ENCODE measurements around the gene DTX3L.

DTX3L gene

GRCh38 chr3:122612696-122613095 is 48.6 kb downstream of the DTX3L start:
- Histone ChIP-seq H3K4me1 (ENCODE audit: control extremely low read depth in 1 of 4, control insufficient read depth in 4 of 4, insufficient read depth in 4 of 4, low read length in 3 of 4) (peaks cover 0 to 5% (median 2%) of the 10 kb centered on the region in 4 experiments), H3K9me3 (ENCODE audit: control extremely low read depth in 1 of 5, control insufficient read depth in 4 of 5, insufficient read depth in 2 of 5, low read depth in 1 of 5, low read length in 4 of 5) (no peaks in the 10 kb centered on the region), H3K27ac (ENCODE audit: insufficient read depth in 1 of 2, low read depth in 1 of 2, low read length in 2 of 2, poor library complexity in 1 of 2, severe bottlenecking in 2 of 2) (no peak overlapping the region), H3K36me3 (ENCODE audit: control insufficient read depth in 4 of 4, insufficient read depth in 4 of 4, low read length in 3 of 4) (peaks cover 0 to 18% (median 5%) of the 10 kb centered on the region in 4 experiments), H3K27me3 (replicated peaks in 2 of 5; ENCODE audit: control insufficient read depth in 4 of 5, insufficient read depth in 5 of 5, low read length in 4 of 5) (no peaks in the 10 kb centered on the region), H3K4me3 (ENCODE audit: control insufficient read depth in 1 of 7, extremely low read depth in 1 of 7, insufficient read depth in 4 of 7, low read depth in 2 of 7, low read length in 6 of 7) (no peak overlapping the region)
- ChIA-PET POLR2A (no interaction called here), CTCF (interaction anchor here (1.4 kb wide), 1 partner anchor 14 kb away, joined by 3 read pairs; no protein-coding TSS in a partner anchor)
- WGBS (ENCODE audit: insufficient coverage), result 90% methylated on average over 4 of the region's 5 CpGs
- DNase-seq, result no peak

- H3K4me3 ChIP-seq (ENCODE audit: control insufficient read depth in 1 of 7, extremely low read depth in 1 of 7, insufficient read depth in 4 of 7, low read depth in 2 of 7, low read length in 6 of 7), result no peak overlapping the region
- no peak overlapping the region for H3K27ac ChIP-seq (ENCODE audit: insufficient read depth in 1 of 2, low read depth in 1 of 2, low read length in 2 of 2, poor library complexity in 1 of 2, severe bottlenecking in 2 of 2)
- CTCF ChIA-PET, result no interaction called here
- no peaks in the 10 kb centered on the region for H3K27me3 ChIP-seq (replicated peaks in 2 of 5; ENCODE audit: control insufficient read depth in 4 of 5, insufficient read depth in 5 of 5, low read length in 4 of 5)
- POLR2A ChIA-PET, result no interaction called here
- DNase-seq, result no peak
- WGBS (ENCODE audit: insufficient coverage), result 80% methylated on average over 1 of the region's 3 CpGs
- no peaks in the 10 kb centered on the region for H3K9me3 ChIP-seq (ENCODE audit: control extremely low read depth in 1 of 5, control insufficient read depth in 4 of 5, insufficient read depth in 2 of 5, low read depth in 1 of 5, low read length in 4 of 5)
- peaks cover 0 to 28% (median 10%) of the 10 kb centered on the region in 4 experiments for H3K36me3 ChIP-seq (ENCODE audit: control insufficient read depth in 4 of 4, insufficient read depth in 4 of 4, low read length in 3 of 4)
- H3K4me1 ChIP-seq (ENCODE audit: control extremely low read depth in 1 of 4, control insufficient read depth in 4 of 4, insufficient read depth in 4 of 4, low read length in 3 of 4), result peaks cover 0 to 5% (median 2%) of the 10 kb centered on the region in 4 experiments
Observed at GRCh38 chr3:122615303-122615702, 51.2 kb downstream of the DTX3L start.

- CTCF ChIA-PET, result no interaction called here
- no peaks in the 10 kb centered on the region for H3K9me3 ChIP-seq (ENCODE audit: control extremely low read depth in 1 of 5, control insufficient read depth in 4 of 5, insufficient read depth in 2 of 5, low read depth in 1 of 5, low read length in 4 of 5)
- DNase-seq, result no peak
- peaks cover 0 to 5% (median 2%) of the 10 kb centered on the region in 4 experiments for H3K4me1 ChIP-seq (ENCODE audit: control extremely low read depth in 1 of 4, control insufficient read depth in 4 of 4, insufficient read depth in 4 of 4, low read length in 3 of 4)
- no peaks in the 10 kb centered on the region for H3K27me3 ChIP-seq (replicated peaks in 2 of 5; ENCODE audit: control insufficient read depth in 4 of 5, insufficient read depth in 5 of 5, low read length in 4 of 5)
- peaks cover 6 to 36% (median 15%) of the 10 kb centered on the region in 4 experiments for H3K36me3 ChIP-seq (ENCODE audit: control insufficient read depth in 4 of 4, insufficient read depth in 4 of 4, low read length in 3 of 4)
- H3K4me3 ChIP-seq (ENCODE audit: control insufficient read depth in 1 of 7, extremely low read depth in 1 of 7, insufficient read depth in 4 of 7, low read depth in 2 of 7, low read length in 6 of 7), result no peak overlapping the region
- 100% methylated on average over 3 of the region's 3 CpGs for WGBS (ENCODE audit: insufficient coverage)
- POLR2A ChIA-PET, result no interaction called here
- no peak overlapping the region for H3K27ac ChIP-seq (ENCODE audit: insufficient read depth in 1 of 2, low read depth in 1 of 2, low read length in 2 of 2, poor library complexity in 1 of 2, severe bottlenecking in 2 of 2)
Observed at GRCh38 chr3:122618614-122619013, 54.5 kb downstream of the DTX3L start.

- H3K4me3 ChIP-seq (ENCODE audit: control insufficient read depth in 1 of 7, extremely low read depth in 1 of 7, insufficient read depth in 4 of 7, low read depth in 2 of 7, low read length in 6 of 7), result no peak overlapping the region
- 92% methylated on average over 3 of the region's 4 CpGs for WGBS (ENCODE audit: insufficient coverage)
- H3K27ac ChIP-seq (ENCODE audit: insufficient read depth in 1 of 2, low read depth in 1 of 2, low read length in 2 of 2, poor library complexity in 1 of 2, severe bottlenecking in 2 of 2), result no peak overlapping the region
- no peaks in the 10 kb centered on the region for H3K27me3 ChIP-seq (replicated peaks in 2 of 5; ENCODE audit: control insufficient read depth in 4 of 5, insufficient read depth in 5 of 5, low read length in 4 of 5)
- no peaks in the 10 kb centered on the region for H3K9me3 ChIP-seq (ENCODE audit: control extremely low read depth in 1 of 5, control insufficient read depth in 4 of 5, insufficient read depth in 2 of 5, low read depth in 1 of 5, low read length in 4 of 5)
- peaks cover 6 to 38% (median 15%) of the 10 kb centered on the region in 4 experiments for H3K36me3 ChIP-seq (ENCODE audit: control insufficient read depth in 4 of 4, insufficient read depth in 4 of 4, low read length in 3 of 4)
- ChIA-PET CTCF (no interaction called here), POLR2A (no interaction called here)
- no peak for DNase-seq
- H3K4me1 ChIP-seq (ENCODE audit: control extremely low read depth in 1 of 4, control insufficient read depth in 4 of 4, insufficient read depth in 4 of 4, low read length in 3 of 4), result peaks cover 0 to 5% (median 2%) of the 10 kb centered on the region in 4 experiments
Observed at GRCh38 chr3:122619040-122619439, 54.9 kb downstream of the DTX3L start.

- 95% methylated on average over 3 of the region's 4 CpGs for WGBS (ENCODE audit: insufficient coverage)
- ChIA-PET CTCF (interaction anchor here (1.7 kb wide), 1 partner anchor 11 kb away, joined by 5 read pairs; no protein-coding TSS in a partner anchor), POLR2A (no interaction called here)
- Histone ChIP-seq H3K36me3 (ENCODE audit: control insufficient read depth in 4 of 4, insufficient read depth in 4 of 4, low read length in 3 of 4) (peaks cover 6 to 35% (median 14%) of the 10 kb centered on the region in 4 experiments), H3K4me3 (ENCODE audit: control insufficient read depth in 1 of 7, extremely low read depth in 1 of 7, insufficient read depth in 4 of 7, low read depth in 2 of 7, low read length in 6 of 7) (no peak overlapping the region), H3K9me3 (ENCODE audit: control extremely low read depth in 1 of 5, control insufficient read depth in 4 of 5, insufficient read depth in 2 of 5, low read depth in 1 of 5, low read length in 4 of 5) (no peaks in the 10 kb centered on the region), H3K27me3 (replicated peaks in 2 of 5; ENCODE audit: control insufficient read depth in 4 of 5, insufficient read depth in 5 of 5, low read length in 4 of 5) (no peaks in the 10 kb centered on the region), H3K27ac (ENCODE audit: insufficient read depth in 1 of 2, low read depth in 1 of 2, low read length in 2 of 2, poor library complexity in 1 of 2, severe bottlenecking in 2 of 2) (no peak overlapping the region), H3K4me1 (ENCODE audit: control extremely low read depth in 1 of 4, control insufficient read depth in 4 of 4, insufficient read depth in 4 of 4, low read length in 3 of 4) (peaks cover 0 to 5% (median under 1%) of the 10 kb centered on the region in 4 experiments)
- no peak for DNase-seq
Observed at GRCh38 chr3:122620399-122620798, 56.3 kb downstream of the DTX3L start.

GRCh38 chr3:122621112-122621511 is 57.0 kb downstream of the DTX3L start:
- ChIA-PET POLR2A (no interaction called here), CTCF (interaction anchor here (1.7 kb wide), 1 partner anchor 10 kb away, joined by 5 read pairs; no protein-coding TSS in a partner anchor)
- no peak for DNase-seq
- Histone ChIP-seq H3K27ac (ENCODE audit: insufficient read depth in 1 of 2, low read depth in 1 of 2, low read length in 2 of 2, poor library complexity in 1 of 2, severe bottlenecking in 2 of 2) (no peak overlapping the region), H3K4me3 (ENCODE audit: control insufficient read depth in 1 of 7, extremely low read depth in 1 of 7, insufficient read depth in 4 of 7, low read depth in 2 of 7, low read length in 6 of 7) (no peak overlapping the region), H3K27me3 (replicated peaks in 2 of 5; ENCODE audit: control insufficient read depth in 4 of 5, insufficient read depth in 5 of 5, low read length in 4 of 5) (no peaks in the 10 kb centered on the region), H3K36me3 (ENCODE audit: control insufficient read depth in 4 of 4, insufficient read depth in 4 of 4, low read length in 3 of 4) (peaks cover 6 to 33% (median 12%) of the 10 kb centered on the region in 4 experiments), H3K4me1 (ENCODE audit: control extremely low read depth in 1 of 4, control insufficient read depth in 4 of 4, insufficient read depth in 4 of 4, low read length in 3 of 4) (peaks cover 0 to 5% (median 0%) of the 10 kb centered on the region in 4 experiments), H3K9me3 (ENCODE audit: control extremely low read depth in 1 of 5, control insufficient read depth in 4 of 5, insufficient read depth in 2 of 5, low read depth in 1 of 5, low read length in 4 of 5) (no peaks in the 10 kb centered on the region)
- 85% methylated on average over 3 of the region's 3 CpGs for WGBS (ENCODE audit: insufficient coverage)

GRCh38 chr3:122623031-122623829 is 59.1 kb downstream of the DTX3L start:
- DNase-seq, result no peak
- ChIA-PET CTCF (no interaction called here), POLR2A (no interaction called here)
- WGBS (ENCODE audit: insufficient coverage), result 95% methylated on average over 7 of the region's 8 CpGs
- Histone ChIP-seq H3K36me3 (ENCODE audit: control insufficient read depth in 4 of 4, insufficient read depth in 4 of 4, low read length in 3 of 4) (peaks cover 6 to 33% (median 11%) of the 10 kb centered on the region in 4 experiments), H3K27ac (ENCODE audit: insufficient read depth in 1 of 2, low read depth in 1 of 2, low read length in 2 of 2, poor library complexity in 1 of 2, severe bottlenecking in 2 of 2) (no peak overlapping the region), H3K4me1 (ENCODE audit: control extremely low read depth in 1 of 4, control insufficient read depth in 4 of 4, insufficient read depth in 4 of 4, low read length in 3 of 4) (no peaks in the 10 kb centered on the region), H3K4me3 (ENCODE audit: control insufficient read depth in 1 of 7, extremely low read depth in 1 of 7, insufficient read depth in 4 of 7, low read depth in 2 of 7, low read length in 6 of 7) (no peak overlapping the region), H3K9me3 (ENCODE audit: control extremely low read depth in 1 of 5, control insufficient read depth in 4 of 5, insufficient read depth in 2 of 5, low read depth in 1 of 5, low read length in 4 of 5) (no peaks in the 10 kb centered on the region), H3K27me3 (replicated peaks in 2 of 5; ENCODE audit: control insufficient read depth in 4 of 5, insufficient read depth in 5 of 5, low read length in 4 of 5) (no peaks in the 10 kb centered on the region)

All from common myeloid progenitor, CD34-positive (primary cell).